ENCODE results near the gene BCAN. TPM values are rescaled to one million over a fixed set of nuclear protein-coding genes. Genes with fewer than 3 reads are reported as not detected.

BCAN gene
- total and polyA plus RNA-seq, 10 donors = 0.10 to 0.11 TPM; not detected in 8

DNA sequence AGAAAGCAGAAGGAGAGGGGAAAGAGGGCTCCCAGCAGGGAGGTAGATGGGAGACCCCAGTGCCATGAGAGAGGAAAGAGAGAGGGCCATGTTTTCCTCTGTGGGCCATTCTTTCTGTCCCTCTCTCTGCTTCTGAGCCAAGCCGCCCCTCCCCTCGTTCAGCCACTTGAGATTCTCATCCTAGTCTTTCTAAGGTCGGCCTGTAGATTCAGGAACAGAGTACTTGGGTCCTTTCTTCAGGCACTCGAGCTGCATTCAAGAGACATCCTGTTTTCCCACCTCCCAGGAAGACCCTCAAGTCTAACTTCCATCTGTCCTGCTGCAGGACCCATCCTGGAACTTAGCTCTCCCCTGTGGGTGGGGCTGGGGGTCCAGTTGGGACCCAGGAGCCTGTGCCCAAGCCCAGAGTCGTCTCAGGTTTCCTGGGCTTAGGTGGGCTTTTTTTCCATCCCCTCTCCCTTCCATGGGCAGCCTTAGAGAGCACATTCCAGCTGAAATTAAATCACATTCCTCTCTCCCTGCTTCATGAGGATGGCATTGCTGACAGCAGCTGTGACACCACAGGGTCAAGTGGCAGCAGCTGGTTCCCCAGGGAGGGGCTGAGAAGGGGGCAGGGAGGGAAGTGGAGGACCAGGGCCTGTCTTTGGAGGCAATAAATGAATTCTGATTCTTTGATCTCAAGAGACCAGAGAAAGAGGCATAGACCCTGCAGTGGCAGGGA, 22.3 kb downstream of the BCAN start:
- H3K27me3 ChIP-seq (replicated peaks in 1 of 7) = no peaks in the 10 kb centered on the region
- DNase-seq = no peak
- WGBS, 5 donors = 42 to 57% (median 50%) methylated on average over 5 of the region's 5 CpGs
- intact Hi-C loops (cut with DNase I; ENCODE audit: low total_unique reads) = no loop called here
- no peaks in the 10 kb centered on the region for H3K9me3 ChIP-seq
- peak overlapping the region; percentile 53 to 87 (median 79) for H3K27ac ChIP-seq
- TF ChIP-seq POLR2AphosphoS5 (IDR thresholded peaks at IDR 0.05) = peak in 2 of 3 donors; percentile 44 to 77
- TF ChIP-seq, protein P1, sequence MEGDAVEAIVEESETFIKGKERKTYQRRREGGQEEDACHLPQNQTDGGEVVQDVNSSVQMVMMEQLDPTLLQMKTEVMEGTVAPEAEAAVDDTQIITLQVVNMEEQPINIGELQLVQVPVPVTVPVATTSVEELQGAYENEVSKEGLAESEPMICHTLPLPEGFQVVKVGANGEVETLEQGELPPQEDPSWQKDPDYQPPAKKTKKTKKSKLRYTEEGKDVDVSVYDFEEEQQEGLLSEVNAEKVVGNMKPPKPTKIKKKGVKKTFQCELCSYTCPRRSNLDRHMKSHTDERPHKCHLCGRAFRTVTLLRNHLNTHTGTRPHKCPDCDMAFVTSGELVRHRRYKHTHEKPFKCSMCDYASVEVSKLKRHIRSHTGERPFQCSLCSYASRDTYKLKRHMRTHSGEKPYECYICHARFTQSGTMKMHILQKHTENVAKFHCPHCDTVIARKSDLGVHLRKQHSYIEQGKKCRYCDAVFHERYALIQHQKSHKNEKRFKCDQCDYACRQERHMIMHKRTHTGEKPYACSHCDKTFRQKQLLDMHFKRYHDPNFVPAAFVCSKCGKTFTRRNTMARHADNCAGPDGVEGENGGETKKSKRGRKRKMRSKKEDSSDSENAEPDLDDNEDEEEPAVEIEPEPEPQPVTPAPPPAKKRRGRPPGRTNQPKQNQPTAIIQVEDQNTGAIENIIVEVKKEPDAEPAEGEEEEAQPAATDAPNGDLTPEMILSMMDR (IDR thresholded peaks at IDR 0.05 in 8 of 11, conservative IDR thresholded peaks at IDR 0.05 in 3 of 11) = no peak
- H3K4me1 ChIP-seq = peaks cover 63 to 100% (median 91%) of the 10 kb centered on the region in 6 donors
- no peak overlapping the region for H3K4me3 ChIP-seq
- no peaks in the 10 kb centered on the region for H3K36me3 ChIP-seq

DNA sequence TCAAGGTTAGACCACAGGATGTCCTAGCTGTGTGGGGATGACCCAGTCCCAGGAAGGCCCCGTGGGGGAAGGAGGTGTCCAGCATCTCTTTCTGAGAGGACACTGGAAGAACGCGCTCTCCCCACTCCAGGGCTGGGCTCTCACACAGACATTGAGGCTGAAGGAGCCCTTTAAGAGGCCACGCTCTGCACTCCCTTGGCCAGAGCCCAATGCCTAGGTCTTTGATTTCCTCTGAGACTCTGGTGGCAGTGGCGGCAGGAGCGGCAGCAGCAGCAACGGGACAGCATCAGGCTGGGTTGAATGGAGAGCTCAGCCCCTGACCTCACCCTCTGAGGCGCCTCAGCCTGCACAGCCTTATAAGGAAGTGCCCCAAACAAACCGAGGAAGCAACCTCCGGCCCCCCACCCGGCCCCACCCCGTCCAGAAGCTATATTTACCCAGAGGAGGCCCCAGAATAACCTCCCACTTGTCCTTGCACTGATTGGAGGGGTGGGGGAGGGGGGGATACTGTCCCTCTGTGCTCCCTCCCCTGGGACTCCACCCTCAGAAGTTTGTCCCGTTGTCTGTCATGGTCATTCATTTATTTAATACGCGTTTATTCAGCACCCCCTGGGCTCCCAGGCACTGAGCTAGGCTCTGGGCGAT, 23.0 kb downstream of the BCAN start:
- peak in 1 of 3 donors; percentile 51 for TF ChIP-seq POLR2AphosphoS5 (IDR thresholded peaks at IDR 0.05)
- no peak for TF ChIP-seq POLR2A (IDR thresholded peaks at IDR 0.05)
- intact Hi-C loops (cut with DNase I; ENCODE audit: low total_unique reads) = no loop called here
- Histone ChIP-seq H3K9me3 (no peaks in the 10 kb centered on the region), H3K4me3 (peak overlapping the region in 1 of 8 donors; percentile 12), H3K36me3 (no peaks in the 10 kb centered on the region), H3K4me1 (peaks cover 57 to 100% (median 89%) of the 10 kb centered on the region in 6 donors), H3K27ac (peak overlapping the region; percentile 53 to 87 (median 79)), H3K27me3 (replicated peaks in 1 of 7) (no peaks in the 10 kb centered on the region)
- WGBS, 5 donors = 25 to 30% (median 25%) methylated on average over 12 to 16 of the region's 16 CpGs
- DNase-seq = no peak

DNA sequence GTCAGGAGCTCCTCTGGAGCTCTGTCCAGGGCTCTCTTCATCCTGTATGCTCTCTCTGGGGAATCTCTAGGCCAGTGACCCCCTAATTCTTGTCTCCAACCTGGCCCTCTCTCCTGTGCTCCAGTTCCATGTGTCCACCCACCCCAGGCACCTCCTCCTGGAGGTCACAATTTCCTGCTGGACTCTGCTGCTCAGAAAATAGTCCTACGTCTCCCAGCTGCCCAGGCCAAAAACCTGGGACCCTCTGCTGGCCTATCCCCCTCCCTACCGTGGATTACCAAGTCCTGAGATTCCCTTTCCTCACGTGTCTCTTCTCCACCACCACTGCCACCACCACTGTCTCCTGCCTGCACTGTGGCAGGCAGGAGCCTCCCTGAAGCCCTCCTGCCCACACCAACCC, 23.6 kb downstream of the BCAN start:
- intact Hi-C loops (cut with DNase I; ENCODE audit: low total_unique reads) = no loop called here
- Histone ChIP-seq H3K36me3 (peaks cover 0 to under 1% (median 0%) of the 10 kb centered on the region in 6 donors), H3K9me3 (no peaks in the 10 kb centered on the region), H3K27ac (peak overlapping the region; percentile 53 to 87 (median 79)), H3K27me3 (replicated peaks in 1 of 7) (peaks cover 0 to 2% (median 0%) of the 10 kb centered on the region in 7 donors), H3K4me3 (no peak overlapping the region), H3K4me1 (peaks cover 54 to 100% (median 87%) of the 10 kb centered on the region in 6 donors)
- no peak for DNase-seq
- TF ChIP-seq POLR2A (IDR thresholded peaks at IDR 0.05) = no peak
- no peak for TF ChIP-seq POLR2AphosphoS5 (IDR thresholded peaks at IDR 0.05)
- TF ChIP-seq, protein P1 (IDR thresholded peaks at IDR 0.05 in 8 of 11, conservative IDR thresholded peaks at IDR 0.05 in 3 of 11) = no peak
- 58 to 75% (median 64%) methylated on average over 3 of the region's 3 CpGs for WGBS, 5 donors

DNA sequence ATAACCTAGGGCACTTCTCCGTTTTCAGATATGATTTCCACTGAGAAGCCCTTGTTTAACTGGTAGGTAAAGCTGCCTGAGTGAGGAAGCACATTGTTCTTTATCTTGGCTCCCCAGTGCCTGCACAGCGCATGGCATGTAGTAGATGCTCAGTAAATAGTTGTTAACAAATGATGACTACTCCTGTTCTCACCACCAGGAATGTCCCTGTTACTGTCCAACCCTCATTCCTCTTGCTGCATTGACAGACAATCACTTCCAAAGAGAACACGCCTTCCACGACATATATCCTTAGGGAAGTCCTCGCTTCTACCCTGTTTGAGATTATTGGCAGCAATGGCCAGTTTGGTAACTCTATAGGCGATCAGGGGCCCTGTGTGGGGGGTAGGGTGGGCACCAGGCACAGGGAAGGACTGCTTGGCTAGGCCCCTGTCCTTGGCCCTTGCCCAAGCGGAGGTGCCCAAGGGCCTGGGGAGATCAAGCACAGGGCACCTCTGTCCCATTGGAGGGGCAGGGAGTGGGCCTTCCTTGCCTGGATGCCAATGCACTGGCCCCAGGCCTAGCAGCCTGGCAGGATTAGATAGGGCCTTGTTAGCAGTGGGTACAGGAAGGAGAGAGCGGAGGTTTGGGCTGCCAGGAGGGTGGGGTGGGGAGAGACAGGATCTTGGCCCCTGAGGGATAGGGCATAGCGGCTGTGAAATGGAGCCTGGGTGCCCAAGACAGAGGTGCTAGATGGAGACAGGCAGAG, 25.1 kb downstream of the BCAN start:
- TF ChIP-seq POLR2AphosphoS5 (IDR thresholded peaks at IDR 0.05) = peak; percentile 62 to 73 (median 65)
- TF ChIP-seq, protein P1 (IDR thresholded peaks at IDR 0.05 in 8 of 11, conservative IDR thresholded peaks at IDR 0.05 in 3 of 11) = no peak
- Histone ChIP-seq H3K4me3 (no peak overlapping the region), H3K27ac (peak overlapping the region; percentile 74 to 87 (median 79)), H3K27me3 (replicated peaks in 1 of 7) (peaks cover 0 to 7% (median 0%) of the 10 kb centered on the region in 7 donors), H3K4me1 (peaks cover 41 to 98% (median 79%) of the 10 kb centered on the region in 6 donors), H3K9me3 (no peaks in the 10 kb centered on the region), H3K36me3 (peaks cover 0 to 16% (median 0%) of the 10 kb centered on the region in 6 donors)
- no peak for DNase-seq
- intact Hi-C loops (cut with DNase I; ENCODE audit: low total_unique reads) = no loop called here
- WGBS, 5 donors = 74 to 89% (median 78%) methylated on average over 9 of the region's 9 CpGs

Measured in spleen (tissue), 11 donors.